Activated T-helper 1 cell treated with Interleukin-2 at 50 U/mL for 16 hours (primary cell): ENCODE data around the gene KATNAL1.

Source experiments
- DNase-seq: peaks from one replicate; pipeline ENCODE4 v3.0.0-alpha.2; 2020; ENCODE audit warnings: low read depth

KATNAL1 gene

GRCh38 chr13:30307194-30307970 lies at the start of gene KATNAL1:
KATNAL1 (minus strand) TSS chr13:30307551; CDS start chr13:30283777, 23,774 bp downstream.
- DNase-seq: peak; percentile 70

- DNase-seq: no peak
Measured at GRCh38 chr13:30355839-30356238, 48.5 kb upstream of the KATNAL1 start.

GRCh38 chr13:30355384-30355699 lies 48.0 kb upstream of the KATNAL1 start:
- no peak for DNase-seq

DNA sequence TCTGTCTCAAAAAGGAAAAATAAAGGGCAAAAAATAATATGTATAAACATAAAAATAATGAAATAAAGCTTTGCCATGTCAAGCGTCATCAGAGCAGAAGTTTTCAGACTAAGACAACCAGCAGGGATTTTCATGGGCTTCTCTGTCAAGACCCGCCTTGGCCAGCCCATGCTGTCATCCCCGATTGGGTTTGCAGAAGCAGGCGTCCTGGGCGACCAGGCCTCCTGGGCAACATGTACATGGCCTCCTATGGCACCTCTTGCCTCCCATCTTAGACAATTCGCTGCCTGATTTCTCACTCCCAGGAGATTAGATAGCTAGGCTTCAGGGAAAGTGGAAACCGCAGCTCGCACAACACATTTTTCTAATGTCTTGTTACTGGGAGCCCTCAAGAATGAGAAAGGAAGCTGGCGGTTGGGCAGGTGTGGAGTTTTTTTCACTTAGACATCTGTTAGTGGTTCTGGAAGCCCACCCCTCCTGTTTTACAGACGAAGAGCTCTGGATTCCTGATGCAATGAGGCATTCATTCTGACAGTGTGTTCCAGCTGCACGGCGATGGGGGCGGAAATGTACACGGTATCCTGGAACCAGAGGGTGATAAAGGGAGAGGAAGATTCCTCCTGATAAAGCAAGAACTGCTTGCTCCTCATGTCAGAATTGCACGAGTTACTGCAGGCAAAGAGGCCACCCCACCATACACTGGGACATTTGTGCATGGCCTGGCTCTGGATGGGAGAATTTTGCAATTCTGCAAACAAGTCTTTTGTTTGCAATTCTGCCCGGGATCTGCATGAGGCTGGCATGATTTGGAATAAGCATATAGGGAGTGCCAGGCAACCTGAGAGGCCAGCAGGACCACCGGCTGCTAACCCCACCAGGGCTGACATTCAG lies 47.4 kb upstream of the KATNAL1 start:
- DNase-seq: no peak

DNA sequence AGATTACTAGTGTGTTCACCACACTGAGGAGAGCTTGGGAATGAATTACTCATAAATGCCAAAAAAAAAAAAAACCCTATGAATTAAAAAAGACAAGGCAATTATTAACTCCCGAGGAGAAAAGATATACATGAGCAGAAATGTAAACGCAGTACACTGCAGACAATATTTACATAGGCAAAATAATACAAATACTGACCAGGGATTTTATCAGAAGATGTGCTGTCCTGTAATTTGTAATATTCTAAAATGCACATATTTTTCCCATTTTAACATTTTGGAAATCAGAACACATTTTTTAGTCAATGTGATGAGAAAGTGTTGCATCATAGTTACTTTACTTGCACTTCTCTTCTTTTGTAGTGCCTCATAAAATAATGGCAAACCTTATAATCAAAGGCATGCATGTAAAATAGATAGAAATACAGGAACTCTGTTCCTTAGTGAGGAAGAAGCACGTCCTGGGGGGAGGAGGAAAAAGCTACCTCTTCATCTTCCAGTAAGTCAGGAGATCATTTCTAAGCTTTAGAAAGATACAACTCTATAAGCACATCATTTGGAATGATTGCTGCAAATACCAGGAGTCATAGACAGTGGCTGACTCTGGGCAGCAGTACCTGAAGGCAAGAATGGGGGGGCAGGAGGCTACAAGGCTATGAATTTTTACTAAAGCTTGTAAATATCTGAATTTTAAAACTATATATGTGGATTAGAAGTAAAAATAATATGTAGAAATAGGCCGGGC lies 46.3 kb upstream of the KATNAL1 start:
- DNase-seq: no peak

GRCh38 chr13:30353060-30353459 lies 45.7 kb upstream of the KATNAL1 start:
- DNase-seq: no peak

DNA sequence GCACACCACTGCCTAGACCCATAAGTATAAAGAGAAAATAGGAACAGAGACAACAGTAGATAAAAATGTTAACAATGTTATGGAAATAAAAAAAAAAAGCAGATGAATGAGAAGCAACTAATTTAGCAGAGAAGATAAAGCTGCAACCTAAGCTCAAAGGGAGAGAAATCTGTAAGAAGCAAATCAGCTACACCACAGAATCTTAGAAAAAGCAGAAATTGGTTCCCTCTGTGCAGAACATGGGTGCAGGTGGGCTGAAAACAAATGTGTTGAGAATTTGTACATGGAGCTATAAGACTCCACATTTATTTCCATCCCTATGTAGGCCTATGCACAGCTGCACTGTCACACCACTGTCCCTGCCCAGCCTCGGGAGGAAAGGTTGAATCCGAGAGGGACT lies 44.8 kb upstream of the KATNAL1 start:
- no peak for DNase-seq

DNA sequence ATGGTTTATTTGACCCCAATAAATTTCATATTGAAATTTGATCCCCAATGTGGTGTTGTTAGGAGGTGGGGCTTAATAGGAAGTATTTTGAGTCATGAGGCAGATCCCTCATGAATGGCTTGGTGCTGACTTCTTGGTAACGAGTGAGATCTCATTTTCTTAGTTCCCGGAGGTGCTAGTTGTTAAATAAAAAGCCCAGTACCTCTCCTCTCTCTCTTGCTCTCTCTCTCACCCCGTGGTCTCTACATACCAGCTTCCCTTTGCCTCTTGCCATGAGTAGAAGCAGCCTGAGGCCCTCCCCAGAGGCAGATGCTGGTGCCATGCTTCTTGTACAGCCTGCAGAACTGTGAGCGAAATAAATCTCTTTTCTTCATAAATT lies 39.4 kb upstream of the KATNAL1 start:
- no peak for DNase-seq

DNA sequence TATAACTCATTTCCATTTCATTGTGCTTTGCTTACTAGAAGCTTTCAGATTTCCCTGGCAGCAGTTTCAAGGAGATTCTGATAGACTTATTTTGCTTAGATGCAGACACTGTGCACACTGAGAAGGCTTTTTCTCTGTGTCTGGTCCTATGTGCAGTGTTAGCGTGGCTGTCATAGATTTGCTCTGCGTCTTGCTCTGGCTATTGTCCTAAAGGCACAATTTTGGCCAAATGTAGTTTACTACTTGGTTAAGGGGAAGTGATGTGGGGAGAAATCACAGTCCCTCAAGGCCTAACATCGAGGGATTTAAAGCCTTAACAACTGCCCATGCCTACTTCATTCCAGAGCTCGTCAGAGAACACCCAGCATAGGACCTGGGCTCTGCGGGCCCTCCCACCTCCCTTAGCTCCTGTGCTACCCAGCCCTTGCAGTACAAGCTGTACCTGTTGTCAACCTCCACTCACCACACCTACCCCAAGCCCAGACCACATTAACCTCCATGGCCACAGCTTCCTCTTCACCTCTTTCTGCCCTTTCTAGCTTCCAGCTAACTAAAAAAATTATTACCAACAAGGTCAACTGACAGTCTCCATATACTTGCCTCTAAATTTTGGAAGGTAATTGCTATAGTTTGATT lies 38.9 kb upstream of the KATNAL1 start:
- DNase-seq: peak; percentile 39

DNA sequence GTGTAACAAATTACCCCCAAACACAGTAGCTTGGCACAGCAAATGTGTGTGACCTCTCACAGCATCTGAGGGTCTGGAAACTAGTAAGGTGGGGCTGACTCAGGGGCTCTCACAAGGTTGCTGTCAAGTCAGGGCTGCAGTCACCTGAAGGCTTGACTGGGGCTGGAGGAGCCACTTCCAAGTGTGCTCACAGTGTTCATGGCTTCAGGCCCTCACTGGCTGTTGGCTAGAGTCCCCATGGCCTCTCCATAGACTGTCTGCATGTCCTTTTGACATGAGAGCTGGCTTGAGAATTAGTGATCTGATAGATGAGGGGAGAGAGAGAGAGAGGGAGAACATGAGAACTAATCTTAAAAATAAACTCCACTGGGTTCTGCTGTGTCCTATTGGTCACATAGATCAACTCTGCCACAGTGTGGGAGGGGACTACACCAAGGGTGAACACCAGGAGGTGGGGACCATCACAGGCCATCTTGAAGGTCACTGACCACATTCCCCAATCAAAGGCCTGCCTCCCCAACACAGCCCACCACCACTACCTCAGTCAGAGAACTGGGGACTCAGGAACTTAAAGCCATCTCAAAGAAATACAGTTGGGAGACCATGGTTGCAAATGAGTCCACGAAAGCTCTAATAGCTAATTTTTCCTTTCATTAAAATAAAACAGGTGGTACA lies 38.2 kb upstream of the KATNAL1 start:
- no peak for DNase-seq

DNA sequence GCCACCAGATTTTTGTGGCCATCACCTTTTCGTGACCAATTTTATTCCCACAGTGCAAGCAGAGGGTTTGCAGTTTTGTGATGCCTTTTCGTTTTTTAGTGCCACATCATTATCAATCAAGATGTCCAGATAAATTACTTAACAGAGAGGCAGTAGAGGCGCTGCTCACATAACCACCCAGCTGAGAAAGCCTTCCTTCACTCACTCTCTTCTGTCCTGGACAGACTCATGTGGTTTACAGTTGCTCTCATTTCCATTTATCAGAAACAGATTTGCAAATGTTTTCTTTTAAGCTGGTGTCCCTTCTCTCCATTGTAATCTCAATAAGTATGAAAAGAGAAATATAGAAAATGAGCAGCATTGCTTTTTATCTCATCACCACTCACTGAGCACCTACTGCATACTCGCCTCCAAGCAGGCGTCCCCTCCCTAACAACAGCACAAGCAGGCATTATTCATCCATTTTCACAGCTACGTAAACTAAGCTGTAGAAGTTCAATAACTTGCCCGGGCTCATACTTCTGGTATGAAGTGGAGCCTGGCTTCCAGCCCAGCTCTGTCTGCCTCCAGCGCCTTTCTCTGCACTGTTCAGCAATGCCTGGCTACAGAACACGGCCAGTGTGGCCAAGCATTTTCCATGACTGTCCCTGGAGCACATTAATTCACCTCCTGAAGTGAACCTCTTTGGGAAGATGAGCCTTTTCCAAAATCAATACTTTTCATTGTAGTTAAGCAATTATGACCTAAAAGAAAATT lies 34.6 kb upstream of the KATNAL1 start:
- DNase-seq: no peak

- DNase-seq: no peak
Measured at GRCh38 chr13:30340331-30341250, 33.2 kb upstream of the KATNAL1 start.

- no peak for DNase-seq
Measured at GRCh38 chr13:30339738-30340330, 32.5 kb upstream of the KATNAL1 start.

DNA sequence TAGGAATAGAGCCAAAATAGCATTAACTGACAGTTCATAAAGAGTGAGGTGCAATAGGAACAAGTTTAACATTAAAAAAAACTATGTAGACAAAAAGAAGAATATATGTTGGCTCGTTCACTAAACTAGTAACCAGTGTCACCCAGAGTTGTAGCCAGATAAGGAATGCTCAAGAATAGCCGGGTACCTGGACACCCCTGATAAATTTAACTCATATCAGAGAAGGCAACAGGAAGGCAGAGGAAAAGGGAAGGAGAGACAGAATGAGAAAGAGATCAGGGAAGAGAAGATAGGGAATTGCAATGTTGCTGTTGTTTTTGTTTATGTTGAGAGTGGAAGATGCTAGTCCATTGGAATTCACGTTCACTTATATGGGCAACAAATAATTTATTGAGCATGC lies 31.6 kb upstream of the KATNAL1 start:
- no peak for DNase-seq

DNA sequence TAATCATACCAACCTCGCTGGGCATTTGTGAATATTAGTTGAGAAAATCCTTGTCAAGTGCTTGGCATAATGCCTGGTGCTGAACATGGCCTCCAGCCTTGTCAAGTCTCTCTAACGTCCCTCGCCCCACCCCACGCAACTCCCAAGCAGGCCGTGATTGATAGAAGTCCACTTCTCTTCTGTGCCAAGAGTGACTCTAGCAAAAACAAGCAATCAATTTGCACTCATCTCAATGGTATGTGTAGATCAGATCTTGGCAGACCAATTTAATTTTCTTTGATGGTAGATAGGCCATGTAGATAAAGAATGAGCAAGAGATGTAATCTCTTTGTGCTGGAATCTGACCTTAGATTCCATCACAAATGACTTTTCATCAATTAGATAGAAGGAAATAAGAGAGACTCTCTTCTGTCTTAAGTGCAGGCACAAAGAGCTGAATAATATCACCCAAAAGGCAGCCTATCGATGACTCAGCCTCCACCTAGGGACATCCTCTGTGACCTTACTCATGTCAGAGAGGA lies 31.0 kb upstream of the KATNAL1 start:
- no peak for DNase-seq

GRCh38 chr13:30337061-30337610 lies 29.8 kb upstream of the KATNAL1 start:
- no peak for DNase-seq

DNA sequence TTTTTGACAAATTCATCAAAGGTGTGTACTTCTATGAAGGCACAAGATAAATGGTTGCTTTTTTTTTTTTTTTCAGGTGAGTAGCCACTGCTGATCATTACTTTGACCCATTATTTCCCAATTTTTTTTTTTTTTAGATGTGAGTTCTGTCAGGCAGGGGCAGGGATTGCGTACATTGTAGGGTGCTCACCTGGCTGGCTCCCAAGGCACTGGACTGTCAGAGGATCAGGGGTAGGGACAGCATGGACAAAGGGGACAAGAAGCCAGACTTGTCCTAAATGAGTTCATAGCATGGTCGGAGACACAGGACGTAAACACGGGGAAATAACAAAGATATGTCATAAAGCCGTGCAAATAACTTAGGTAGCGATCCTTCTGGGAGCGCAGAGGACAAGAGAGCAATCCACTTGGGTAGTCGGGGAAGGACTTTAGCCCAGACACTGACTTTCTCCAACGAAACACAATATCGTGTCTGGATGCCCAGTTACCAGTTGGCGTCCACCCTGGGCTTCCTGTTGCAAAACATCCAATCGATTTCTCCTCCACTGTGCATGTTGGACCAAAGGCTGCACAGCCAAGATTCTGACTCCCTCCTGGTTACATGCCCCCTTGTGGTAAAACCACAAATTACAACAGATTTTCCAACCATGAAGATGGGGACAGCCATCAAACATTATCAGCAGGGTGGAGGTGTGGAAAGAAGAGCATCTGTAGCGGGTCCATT lies 27.5 kb upstream of the KATNAL1 start:
- DNase-seq: no peak

DNA sequence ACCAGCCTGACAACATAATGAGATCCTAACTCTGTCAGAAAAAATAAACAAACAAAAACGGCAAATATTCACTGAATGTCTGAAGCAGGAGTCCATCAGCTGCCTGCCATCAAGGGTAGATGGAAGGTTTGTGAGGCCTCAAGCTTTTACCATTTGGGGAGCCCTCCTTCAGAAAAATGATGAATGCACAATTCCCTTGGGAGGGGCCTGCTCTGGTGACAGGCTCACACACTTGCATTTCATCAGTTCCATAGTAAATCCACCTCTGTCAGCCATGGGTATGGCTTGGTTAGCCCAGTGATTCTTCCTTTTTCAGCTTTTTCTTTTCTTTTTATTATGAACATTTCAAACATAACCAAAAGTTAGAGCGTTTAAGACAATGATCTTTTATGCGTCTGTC lies 26.3 kb upstream of the KATNAL1 start:
- no peak for DNase-seq
